VCaP (cell line): Measurements from ENCODE around the gene EED.
A peak's percentile ranks its signal among the peaks of the same experiment; 100 is the strongest.
"Not testable (repeated sequence)": the region's sequence is repeated elsewhere in the genome, so short reads cannot be mapped to it uniquely, and the experiment has no call there.

ENCODE experiments used
- H3K27ac ChIP-seq: fragments of 450-650 bp; 2 replicates; pipeline ENCODE4 v1.5.1; 2017
- TF ChIP-seq, protein P1 (sequence below): fragments of 450-650 bp; conservative IDR thresholded peaks from 2 replicates; pipeline ENCODE4 v1.5.1; 2017; ENCODE audit warnings: mild to moderate bottlenecking, moderate library complexity

EED gene

GRCh38 chr11:86303257-86303656 lies 58.7 kb downstream of the EED start:
- TF ChIP-seq, protein P1, sequence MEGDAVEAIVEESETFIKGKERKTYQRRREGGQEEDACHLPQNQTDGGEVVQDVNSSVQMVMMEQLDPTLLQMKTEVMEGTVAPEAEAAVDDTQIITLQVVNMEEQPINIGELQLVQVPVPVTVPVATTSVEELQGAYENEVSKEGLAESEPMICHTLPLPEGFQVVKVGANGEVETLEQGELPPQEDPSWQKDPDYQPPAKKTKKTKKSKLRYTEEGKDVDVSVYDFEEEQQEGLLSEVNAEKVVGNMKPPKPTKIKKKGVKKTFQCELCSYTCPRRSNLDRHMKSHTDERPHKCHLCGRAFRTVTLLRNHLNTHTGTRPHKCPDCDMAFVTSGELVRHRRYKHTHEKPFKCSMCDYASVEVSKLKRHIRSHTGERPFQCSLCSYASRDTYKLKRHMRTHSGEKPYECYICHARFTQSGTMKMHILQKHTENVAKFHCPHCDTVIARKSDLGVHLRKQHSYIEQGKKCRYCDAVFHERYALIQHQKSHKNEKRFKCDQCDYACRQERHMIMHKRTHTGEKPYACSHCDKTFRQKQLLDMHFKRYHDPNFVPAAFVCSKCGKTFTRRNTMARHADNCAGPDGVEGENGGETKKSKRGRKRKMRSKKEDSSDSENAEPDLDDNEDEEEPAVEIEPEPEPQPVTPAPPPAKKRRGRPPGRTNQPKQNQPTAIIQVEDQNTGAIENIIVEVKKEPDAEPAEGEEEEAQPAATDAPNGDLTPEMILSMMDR, result no peak
- peak overlapping the region; percentile 81 for H3K27ac ChIP-seq

DNA sequence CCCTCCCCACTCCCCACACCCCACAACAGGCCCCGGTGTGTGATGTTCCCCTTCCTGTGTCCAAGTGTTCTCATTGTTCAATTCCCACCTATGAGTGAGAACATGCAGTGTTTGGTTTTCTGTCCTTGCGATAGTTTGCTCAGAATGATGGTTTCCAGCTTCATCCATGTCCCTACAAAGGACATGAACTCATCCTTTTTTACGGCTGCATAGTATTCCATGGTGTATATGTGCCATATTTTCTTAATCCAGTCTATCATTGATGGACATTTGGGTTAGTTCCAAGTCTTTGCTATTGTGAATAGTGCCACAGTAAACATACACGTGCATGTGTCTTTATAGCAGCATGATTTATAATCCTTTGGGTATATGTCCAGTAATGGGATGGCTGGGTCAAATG lies 64.2 kb downstream of the EED start:
- not testable (repeated sequence) for H3K27ac ChIP-seq

- TF ChIP-seq, protein P1, result no peak
These were observed 69.2 kb downstream of the EED start for GRCh38 chr11:86313793-86314192.

GRCh38 chr11:86314636-86315035 lies 70.1 kb downstream of the EED start:
- TF ChIP-seq, protein P1, result no peak
- no peak overlapping the region for H3K27ac ChIP-seq

More at GRCh38 chr11:86313793-86314192, 69.2 kb downstream of the EED start:
- H3K27ac ChIP-seq, result no peak overlapping the region
